K562 (cell line): Measurements from ENCODE around the gene SOAT1. TPM values are rescaled to one million over a fixed set of nuclear protein-coding genes. Genes with fewer than 3 reads are reported as not detected.

Source experiments
- BMI1 ChIP-seq: fragments of 150-350 bp; IDR thresholded peaks from 2 replicates; pipeline ENCODE4 v1.6.1; 2014; ENCODE audit warnings: low read length
- CEBPG ChIP-seq, 3 experiments: fragments of 200-800 bp in 1 of 3; sonication (Bioruptor generic) in 1 of 3; sonication (generic) in 1 of 3; formaldehyde crosslinking in 1 of 3; IDR thresholded peaks in 2 of 3; conservative IDR thresholded peaks in 1 of 3; 2 replicates each; pipeline versions ENCODE4 v1.6.1 to v1.8.0; 2016 to 2022; ENCODE audit warnings: missing compliant biosample characterization in 2 of 3, missing genetic modification characterization in 2 of 3, mild to moderate bottlenecking in 1 of 3, missing genetic modification reagents in 1 of 3
- CSDE1 ChIP-seq, 2 experiments: fragments of 450-650 bp; IDR thresholded peaks; 2 replicates each; pipeline ENCODE4 v1.6.1; 2016; ENCODE audit warnings: mild to moderate bottlenecking in 1 of 2
- EP400 ChIP-seq: fragments of 450-650 bp; IDR thresholded peaks from 2 replicates; pipeline ENCODE4 v1.6.1; 2017; ENCODE audit warnings: antibody characterized with exemption, mild to moderate bottlenecking, moderate library complexity
- FOXK1 ChIP-seq: sonication (generic); formaldehyde crosslinking; IDR thresholded peaks from 2 replicates; pipeline ENCODE4 v1.8.0; 2022; ENCODE audit warnings: missing genetic modification reagents, mild to moderate bottlenecking, borderline replicate concordance
- FOXP1 ChIP-seq: sonication (generic); formaldehyde crosslinking; IDR thresholded peaks from 2 replicates; pipeline ENCODE4 v1.8.0; 2022; ENCODE audit warnings: mild to moderate bottlenecking, missing genetic modification reagents
- GABPB1 ChIP-seq: sonication (generic); formaldehyde crosslinking; IDR thresholded peaks from 2 replicates; pipeline ENCODE4 v1.8.0; 2022; ENCODE audit warnings: mild to moderate bottlenecking, missing genetic modification reagents
- HCFC1 ChIP-seq: IDR thresholded peaks from 2 replicates; pipeline ENCODE4 v1.6.1; 2012; ENCODE audit warnings: low read depth, low read length, improper control_type of control experiment
- HMGN3 ChIP-seq: IDR thresholded peaks from 2 replicates; pipeline ENCODE4 v1.6.1; 2011; ENCODE audit warnings: borderline replicate concordance, low read depth, mild to moderate bottlenecking, mixed read lengths, low read length; ENCODE audit not compliant: insufficient read length; ENCODE audit errors: extremely low read depth
- NFRKB ChIP-seq: fragments of 450-650 bp; IDR thresholded peaks from 2 replicates; pipeline ENCODE4 v1.6.1; 2016; ENCODE audit warnings: low read depth
- POLR3A ChIP-seq: IDR thresholded peaks from 2 replicates; pipeline ENCODE4 v1.6.1; 2011; ENCODE audit warnings: borderline replicate concordance, mild to moderate bottlenecking, moderate library complexity; ENCODE audit not compliant: insufficient read length, insufficient read depth; ENCODE audit errors: extremely low read depth
- SMARCE1 ChIP-seq: fragments of 450-650 bp; IDR thresholded peaks from 2 replicates; pipeline ENCODE4 v1.7.1; 2016; ENCODE audit warnings: mild to moderate bottlenecking
- SREBF2 ChIP-seq: sonication (generic); formaldehyde crosslinking; IDR thresholded peaks from 2 replicates; pipeline ENCODE4 v1.4.0; 2020; ENCODE audit warnings: mild to moderate bottlenecking, missing genetic modification reagents
- STAG1 ChIP-seq: sonication (generic); formaldehyde crosslinking; IDR thresholded peaks from 2 replicates; pipeline ENCODE4 v1.5.0; 2020; ENCODE audit warnings: missing genetic modification reagents, borderline replicate concordance
- TEAD1 ChIP-seq, 2 experiments: fragments of 450-650 bp in 1 of 2; sonication (generic) in 1 of 2; formaldehyde crosslinking; IDR thresholded peaks; 2 replicates each; pipeline versions ENCODE4 v1.4.0 to v1.8.0; 2020 to 2022; ENCODE audit warnings: mild to moderate bottlenecking in 2 of 2, missing genetic modification reagents in 1 of 2
- THRB ChIP-seq: fragments of 450-650 bp; formaldehyde crosslinking; conservative IDR thresholded peaks from 2 replicates; pipeline ENCODE4 v1.4.0; 2022; ENCODE audit warnings: mild to moderate bottlenecking, missing genetic modification characterization
- ZKSCAN8 ChIP-seq: fragments of 200-800 bp; sonication (Bioruptor generic); IDR thresholded peaks from 2 replicates; pipeline ENCODE4 v1.6.1; 2016; ENCODE audit warnings: missing genetic modification characterization, missing compliant biosample characterization
- ZNF511 ChIP-seq: sonication (generic); formaldehyde crosslinking; IDR thresholded peaks from 2 replicates; pipeline ENCODE4 v1.8.0; 2022; ENCODE audit warnings: mild to moderate bottlenecking, missing genetic modification reagents
- polyA plus RNA-seq, 8 experiments: library from polyadenylated mRNA; depleted of rRNA in 4 of 8; stranded (reverse) in 5 of 8; unstranded in 3 of 8; fragments of >200 nt; fragmentation: Nextera tagmentation in 2 of 8; fragmentation: Illumina TruSeq in 1 of 8; extraction: Ambion mirVana in 2 of 8; extraction: Trizol in 1 of 8; gene quantifications; 2 replicates each; pipeline versions ENCODE4 v1.2.1 to v1.2.3, GENCODE V29; 2011 to 2014; ENCODE audit warnings: inconsistent platforms in 1 of 8, missing spikeins in 1 of 8
- total RNA-seq, 7 experiments: library from RNA; depleted of rRNA in 6 of 7; stranded (reverse); fragments of >200 nt in 6 of 7; fragmentation: Illumina TruSeq in 2 of 7; extraction: Trizol in 2 of 7; gene quantifications; 2 replicates each; pipeline versions ENCODE4 v1.2.1 to v1.2.3, GENCODE V29; 2011 to 2021; ENCODE audit warnings: low replicate concordance in 1 of 7
- TF ChIP-seq, protein P1 (sequence below): IDR thresholded peaks from 2 replicates; pipeline ENCODE4 v1.6.1; 2016; ENCODE audit warnings: missing genetic modification characterization, missing compliant biosample characterization
- TF ChIP-seq, protein P2 (sequence below): fragments of 450-650 bp; formaldehyde crosslinking; IDR thresholded peaks from 2 replicates; pipeline ENCODE4 v1.4.0; 2022; ENCODE audit warnings: mild to moderate bottlenecking, moderate library complexity
- TF ChIP-seq, protein P3 (sequence below): fragments of 450-650 bp; formaldehyde crosslinking; IDR thresholded peaks from 2 replicates; pipeline ENCODE4 v1.4.0; 2020; ENCODE audit warnings: mild to moderate bottlenecking, moderate library complexity

SOAT1 gene
- total and polyA plus RNA-seq, 9 of the 15 experiments (the other 6 are each of a cell fraction or from before 2014, with no cell fraction given) = 5.5 to 29.1 (median 17.3) TPM

DNA sequence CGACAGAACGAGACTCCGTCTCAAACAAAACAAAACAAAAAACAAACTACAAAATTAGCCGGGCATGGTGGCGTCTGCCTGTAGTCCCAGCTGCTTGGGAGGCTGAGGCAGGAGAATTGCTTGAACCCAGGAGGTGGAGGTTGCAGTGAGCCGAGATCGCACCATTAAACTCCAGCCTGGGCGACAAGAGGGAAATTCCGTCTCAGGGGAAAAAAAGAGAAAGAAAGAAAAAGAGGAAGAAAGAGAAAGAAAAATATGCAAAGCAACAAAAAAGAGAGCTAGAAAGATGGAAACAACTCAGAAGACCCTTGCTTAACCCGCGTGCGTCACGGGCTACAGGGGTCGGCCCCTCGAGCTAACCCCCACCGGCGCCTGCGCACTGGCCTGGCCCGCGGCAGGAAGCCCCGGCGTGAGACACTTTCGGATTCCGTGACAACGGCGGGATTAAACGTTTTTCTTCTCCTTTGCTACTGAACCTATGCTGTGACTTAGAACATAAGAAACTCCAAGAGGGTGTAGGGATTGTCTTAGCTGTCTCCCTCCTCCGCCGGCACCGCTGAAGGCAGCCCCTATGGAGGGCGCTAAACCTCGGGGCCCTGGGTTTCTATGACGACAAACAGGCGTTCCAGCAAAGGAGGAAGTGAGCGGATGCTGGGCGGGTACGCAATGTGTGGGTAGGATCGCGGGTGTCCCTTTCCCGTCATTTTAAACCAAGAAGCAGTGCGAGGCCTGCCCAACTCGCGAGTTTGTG is 71.9 kb downstream of the SOAT1 start, which contains the start of gene AXDND1 (continued):
- TF ChIP-seq POLR3A = no peak
- TF ChIP-seq CSDE1 (IDR thresholded peaks at IDR 0.05) = peak in 1 of 2 experiments; percentile 80; a peak in 2 of 4 replicates
- peak; percentile 78 for TF ChIP-seq NFRKB
- 0 out of 2 replicates have a peak, but pooled peaks have one; percentile 38 for TF ChIP-seq FOXP1 (CRISPR knock-in tag)
- no peak for TF ChIP-seq THRB (CRISPR knock-in tag)
- TF ChIP-seq, protein P1, sequence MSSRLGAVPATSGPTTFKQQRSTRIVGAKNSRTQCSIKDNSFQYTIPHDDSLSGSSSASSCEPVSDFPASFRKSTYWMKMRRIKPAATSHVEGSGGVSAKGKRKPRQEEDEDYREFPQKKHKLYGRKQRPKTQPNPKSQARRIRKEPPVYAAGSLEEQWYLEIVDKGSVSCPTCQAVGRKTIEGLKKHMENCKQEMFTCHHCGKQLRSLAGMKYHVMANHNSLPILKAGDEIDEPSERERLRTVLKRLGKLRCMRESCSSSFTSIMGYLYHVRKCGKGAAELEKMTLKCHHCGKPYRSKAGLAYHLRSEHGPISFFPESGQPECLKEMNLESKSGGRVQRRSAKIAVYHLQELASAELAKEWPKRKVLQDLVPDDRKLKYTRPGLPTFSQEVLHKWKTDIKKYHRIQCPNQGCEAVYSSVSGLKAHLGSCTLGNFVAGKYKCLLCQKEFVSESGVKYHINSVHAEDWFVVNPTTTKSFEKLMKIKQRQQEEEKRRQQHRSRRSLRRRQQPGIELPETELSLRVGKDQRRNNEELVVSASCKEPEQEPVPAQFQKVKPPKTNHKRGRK (tag) = peak; percentile 93
- 0 out of 2 replicates have a peak, but pooled peaks have one; percentile 20 for TF ChIP-seq CEBPG (CRISPR knock-in tag; IDR thresholded peaks at IDR 0.05)
- no peak for TF ChIP-seq CEBPG (tag; conservative IDR thresholded peaks at IDR 0.05 in 1 of 2, IDR thresholded peaks at IDR 0.05 in 1 of 2)
- TF ChIP-seq, protein P2, sequence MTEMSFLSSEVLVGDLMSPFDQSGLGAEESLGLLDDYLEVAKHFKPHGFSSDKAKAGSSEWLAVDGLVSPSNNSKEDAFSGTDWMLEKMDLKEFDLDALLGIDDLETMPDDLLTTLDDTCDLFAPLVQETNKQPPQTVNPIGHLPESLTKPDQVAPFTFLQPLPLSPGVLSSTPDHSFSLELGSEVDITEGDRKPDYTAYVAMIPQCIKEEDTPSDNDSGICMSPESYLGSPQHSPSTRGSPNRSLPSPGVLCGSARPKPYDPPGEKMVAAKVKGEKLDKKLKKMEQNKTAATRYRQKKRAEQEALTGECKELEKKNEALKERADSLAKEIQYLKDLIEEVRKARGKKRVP (CRISPR knock-in tag) = peak; percentile 34; the same call in 1 of the 2 replicates
- peak in 1 of 2 experiments; percentile 69; a peak in 1 of 4 replicates for TF ChIP-seq TEAD1 (CRISPR knock-in tag; IDR thresholded peaks at IDR 0.05)
- TF ChIP-seq STAG1 (CRISPR knock-in tag) = no peak
- peak; percentile 84 for TF ChIP-seq GABPB1
- no peak for TF ChIP-seq ZKSCAN8
- TF ChIP-seq SREBF2 (CRISPR knock-in tag) = no peak
- TF ChIP-seq, protein P3, sequence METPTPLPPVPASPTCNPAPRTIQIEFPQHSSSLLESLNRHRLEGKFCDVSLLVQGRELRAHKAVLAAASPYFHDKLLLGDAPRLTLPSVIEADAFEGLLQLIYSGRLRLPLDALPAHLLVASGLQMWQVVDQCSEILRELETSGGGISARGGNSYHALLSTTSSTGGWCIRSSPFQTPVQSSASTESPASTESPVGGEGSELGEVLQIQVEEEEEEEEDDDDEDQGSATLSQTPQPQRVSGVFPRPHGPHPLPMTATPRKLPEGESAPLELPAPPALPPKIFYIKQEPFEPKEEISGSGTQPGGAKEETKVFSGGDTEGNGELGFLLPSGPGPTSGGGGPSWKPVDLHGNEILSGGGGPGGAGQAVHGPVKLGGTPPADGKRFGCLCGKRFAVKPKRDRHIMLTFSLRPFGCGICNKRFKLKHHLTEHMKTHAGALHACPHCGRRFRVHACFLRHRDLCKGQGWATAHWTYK (CRISPR knock-in tag) = no peak
- TF ChIP-seq HCFC1 = peak; percentile 76
- peak; percentile 64 for TF ChIP-seq HMGN3
- peak; percentile 68 for TF ChIP-seq SMARCE1
- TF ChIP-seq FOXK1 (CRISPR knock-in tag) = peak; percentile 74; the same call in 1 of the 2 replicates
- TF ChIP-seq BMI1 = peak; percentile 89
- TF ChIP-seq EP400 = peak; percentile 79
- peak; percentile 16; the same call in 1 of the 2 replicates for TF ChIP-seq ZNF511 (CRISPR knock-in tag)
